PFSK-1 (cell line): Measurements from ENCODE around the gene UGT1A7.

ENCODE experiments used
- POLR2AphosphoS5 ChIP-seq: IDR thresholded peaks from 2 replicates; pipeline ENCODE4 v1.6.1; 2012; ENCODE audit warnings: low read depth, mild to moderate bottlenecking, control low read depth, low read length, moderate library complexity
- REST ChIP-seq, 2 experiments: IDR thresholded peaks; 2 replicates each; pipeline versions ENCODE4 v1.6.1 to v1.8.0; 2011 to 2012; ENCODE audit warnings: low read depth in 2 of 2, low read length in 2 of 2, control low read depth in 1 of 2, inconsistent platforms in 1 of 2, mild to moderate bottlenecking in 1 of 2, moderate library complexity in 1 of 2; ENCODE audit not compliant: insufficient read depth in 1 of 2
- SIN3A ChIP-seq: IDR thresholded peaks from 2 replicates; pipeline ENCODE4 v1.6.1; 2012; ENCODE audit warnings: mild to moderate bottlenecking, low read length, moderate library complexity, borderline replicate concordance; ENCODE audit not compliant: insufficient read depth
- TAF1 ChIP-seq: IDR thresholded peaks from 2 replicates; pipeline ENCODE4 v1.6.1; 2012; ENCODE audit warnings: low read length, control low read depth, borderline replicate concordance; ENCODE audit not compliant: insufficient read depth

GRCh38 chr2:233691443-233692433 lies 10.0 kb downstream of the UGT1A7 start:
- TF ChIP-seq POLR2AphosphoS5 = no peak
- TF ChIP-seq REST (IDR thresholded peaks at IDR 0.05; ENCODE audit: insufficient read depth in 1 of 2, low read depth in 2 of 2, low read length in 2 of 2) = no peak
- TF ChIP-seq TAF1 = no peak
- no peak for TF ChIP-seq SIN3A
